Ishikawa (cell line): ENCODE data around the gene CFAP77.

ENCODE experiments used
- CEBPB ChIP-seq: IDR thresholded peaks from 2 replicates; pipeline ENCODE4 v1.6.1; 2012
- CREB1 ChIP-seq: IDR thresholded peaks from 2 replicates; pipeline ENCODE4 v1.6.1; 2012; ENCODE audit warnings: low read depth
- EGR1 ChIP-seq: IDR thresholded peaks from 2 replicates; pipeline ENCODE4 v1.6.1; 2012
- EP300 ChIP-seq: IDR thresholded peaks from 2 replicates; pipeline ENCODE4 v1.6.1; 2012; ENCODE audit warnings: borderline replicate concordance
- FOXM1 ChIP-seq: IDR thresholded peaks from 2 replicates; pipeline ENCODE4 v1.6.1; 2012; ENCODE audit warnings: low read depth, borderline replicate concordance
- NFIC ChIP-seq: IDR thresholded peaks from 2 replicates; pipeline ENCODE4 v1.6.1; 2012
- RAD21 ChIP-seq: IDR thresholded peaks from 2 replicates; pipeline ENCODE4 v1.6.1; 2012; ENCODE audit warnings: low read depth
- TAF1 ChIP-seq: IDR thresholded peaks from 2 replicates; pipeline ENCODE4 v1.6.1; 2012; ENCODE audit warnings: low read depth, mild to moderate bottlenecking
- TCF12 ChIP-seq: IDR thresholded peaks from 2 replicates; pipeline ENCODE4 v1.6.1; 2012; ENCODE audit warnings: low read depth
- TEAD4 ChIP-seq: IDR thresholded peaks from 2 replicates; pipeline ENCODE4 v1.6.1; 2012
- YY1 ChIP-seq: IDR thresholded peaks from 2 replicates; pipeline ENCODE4 v1.6.1; 2012; ENCODE audit warnings: low read depth
- ZBTB7A ChIP-seq: IDR thresholded peaks from 2 replicates; pipeline ENCODE4 v1.6.1; 2012; ENCODE audit warnings: low read depth
- TF ChIP-seq, protein P1 (sequence below): IDR thresholded peaks from 2 replicates; pipeline ENCODE4 v1.6.1; 2012; ENCODE audit warnings: low read depth, mild to moderate bottlenecking
- TF ChIP-seq, protein P2 (sequence below): IDR thresholded peaks from 2 replicates; pipeline ENCODE4 v1.6.1; 2012
- TF ChIP-seq, protein P3 (sequence below): IDR thresholded peaks from 2 replicates; pipeline ENCODE4 v1.6.1; 2012

CFAP77 gene

DNA sequence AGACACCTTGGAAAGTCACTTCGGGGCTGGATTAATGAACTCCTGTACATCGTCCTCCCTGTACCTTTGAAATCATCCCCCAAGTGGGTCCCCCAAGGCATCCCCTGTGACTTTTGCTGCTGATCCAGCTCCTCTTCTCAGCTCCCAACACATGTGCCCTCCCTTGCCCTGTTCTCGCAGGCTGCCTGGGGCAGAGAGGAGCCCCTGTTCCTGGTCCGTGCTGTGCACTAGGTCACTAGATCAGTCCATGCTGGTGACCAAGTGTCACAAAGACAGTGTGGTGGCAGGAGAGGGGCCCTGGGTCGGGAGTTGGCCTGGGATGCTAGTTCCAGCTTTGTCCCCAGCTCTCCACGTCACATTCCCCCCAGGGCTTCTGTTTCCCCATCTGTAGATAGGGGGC lies 93.1 kb downstream of the CFAP77 start:
- no peak for TF ChIP-seq RAD21

DNA sequence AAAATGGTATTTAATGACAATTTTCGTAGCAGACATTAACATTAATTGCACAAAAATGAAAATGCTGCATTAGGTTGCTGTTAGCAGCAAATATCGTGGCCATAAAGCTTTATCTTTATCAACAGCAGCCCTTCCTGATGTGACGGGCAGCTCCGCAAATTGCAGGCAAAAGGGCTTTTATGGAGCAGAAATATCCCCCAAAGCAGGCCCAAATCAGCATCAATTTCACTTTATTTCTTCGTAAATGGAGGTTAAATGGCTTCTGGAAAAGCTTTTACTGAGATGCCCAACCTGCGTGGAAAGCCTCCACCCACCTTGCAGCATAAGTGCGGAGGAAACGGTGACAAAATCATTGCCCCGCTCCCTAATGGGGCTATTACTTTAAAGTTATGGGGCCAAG lies 94.5 kb downstream of the CFAP77 start:
- TF ChIP-seq, protein P1, sequence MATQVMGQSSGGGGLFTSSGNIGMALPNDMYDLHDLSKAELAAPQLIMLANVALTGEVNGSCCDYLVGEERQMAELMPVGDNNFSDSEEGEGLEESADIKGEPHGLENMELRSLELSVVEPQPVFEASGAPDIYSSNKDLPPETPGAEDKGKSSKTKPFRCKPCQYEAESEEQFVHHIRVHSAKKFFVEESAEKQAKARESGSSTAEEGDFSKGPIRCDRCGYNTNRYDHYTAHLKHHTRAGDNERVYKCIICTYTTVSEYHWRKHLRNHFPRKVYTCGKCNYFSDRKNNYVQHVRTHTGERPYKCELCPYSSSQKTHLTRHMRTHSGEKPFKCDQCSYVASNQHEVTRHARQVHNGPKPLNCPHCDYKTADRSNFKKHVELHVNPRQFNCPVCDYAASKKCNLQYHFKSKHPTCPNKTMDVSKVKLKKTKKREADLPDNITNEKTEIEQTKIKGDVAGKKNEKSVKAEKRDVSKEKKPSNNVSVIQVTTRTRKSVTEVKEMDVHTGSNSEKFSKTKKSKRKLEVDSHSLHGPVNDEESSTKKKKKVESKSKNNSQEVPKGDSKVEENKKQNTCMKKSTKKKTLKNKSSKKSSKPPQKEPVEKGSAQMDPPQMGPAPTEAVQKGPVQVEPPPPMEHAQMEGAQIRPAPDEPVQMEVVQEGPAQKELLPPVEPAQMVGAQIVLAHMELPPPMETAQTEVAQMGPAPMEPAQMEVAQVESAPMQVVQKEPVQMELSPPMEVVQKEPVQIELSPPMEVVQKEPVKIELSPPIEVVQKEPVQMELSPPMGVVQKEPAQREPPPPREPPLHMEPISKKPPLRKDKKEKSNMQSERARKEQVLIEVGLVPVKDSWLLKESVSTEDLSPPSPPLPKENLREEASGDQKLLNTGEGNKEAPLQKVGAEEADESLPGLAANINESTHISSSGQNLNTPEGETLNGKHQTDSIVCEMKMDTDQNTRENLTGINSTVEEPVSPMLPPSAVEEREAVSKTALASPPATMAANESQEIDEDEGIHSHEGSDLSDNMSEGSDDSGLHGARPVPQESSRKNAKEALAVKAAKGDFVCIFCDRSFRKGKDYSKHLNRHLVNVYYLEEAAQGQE, result no peak
- TF ChIP-seq RAD21, result no peak
- TF ChIP-seq ZBTB7A, result no peak
- no peak for TF ChIP-seq NFIC
- no peak for TF ChIP-seq TEAD4
- no peak for TF ChIP-seq TCF12
- no peak for TF ChIP-seq CREB1
- no peak for TF ChIP-seq TAF1
- no peak for TF ChIP-seq FOXM1
- no peak for TF ChIP-seq EGR1
- TF ChIP-seq YY1, result no peak
- TF ChIP-seq, protein P2, sequence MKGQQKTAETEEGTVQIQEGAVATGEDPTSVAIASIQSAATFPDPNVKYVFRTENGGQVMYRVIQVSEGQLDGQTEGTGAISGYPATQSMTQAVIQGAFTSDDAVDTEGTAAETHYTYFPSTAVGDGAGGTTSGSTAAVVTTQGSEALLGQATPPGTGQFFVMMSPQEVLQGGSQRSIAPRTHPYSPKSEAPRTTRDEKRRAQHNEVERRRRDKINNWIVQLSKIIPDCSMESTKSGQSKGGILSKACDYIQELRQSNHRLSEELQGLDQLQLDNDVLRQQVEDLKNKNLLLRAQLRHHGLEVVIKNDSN, result no peak
- TF ChIP-seq, protein P3, sequence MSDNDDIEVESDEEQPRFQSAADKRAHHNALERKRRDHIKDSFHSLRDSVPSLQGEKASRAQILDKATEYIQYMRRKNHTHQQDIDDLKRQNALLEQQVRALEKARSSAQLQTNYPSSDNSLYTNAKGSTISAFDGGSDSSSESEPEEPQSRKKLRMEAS, result no peak
- TF ChIP-seq CEBPB, result no peak
- TF ChIP-seq EP300, result no peak

DNA sequence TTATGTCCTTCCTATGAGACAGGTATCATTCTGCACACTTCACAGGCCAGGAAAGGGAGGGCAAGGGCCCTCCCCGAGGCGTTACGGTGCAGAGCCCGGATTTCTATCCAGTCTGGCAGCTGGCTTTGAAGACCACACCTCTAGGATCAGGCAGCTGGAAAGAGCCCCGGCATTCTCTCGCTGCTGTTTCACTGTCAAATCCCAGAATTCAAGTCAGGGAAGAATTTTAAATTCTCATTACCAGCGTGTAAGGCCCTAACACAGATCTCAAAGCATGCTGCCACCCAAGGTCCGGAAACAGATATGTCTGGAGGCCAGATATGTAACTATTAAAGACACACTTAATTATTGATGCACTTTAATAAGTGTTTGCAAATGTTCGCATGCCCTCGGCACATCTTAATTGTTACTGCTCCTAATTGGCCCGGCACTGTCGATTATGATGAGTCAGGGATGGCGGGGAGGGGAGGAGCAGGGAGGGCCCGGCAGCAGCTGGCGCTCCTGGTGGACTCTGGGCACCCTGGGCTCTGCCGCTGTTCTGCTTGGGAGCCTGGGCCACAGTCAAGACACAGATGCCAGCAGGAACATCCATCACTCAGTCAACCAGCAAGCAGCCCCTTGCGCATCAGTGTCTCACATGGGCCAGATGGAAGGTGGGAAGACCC lies 96.1 kb downstream of the CFAP77 start:
- TF ChIP-seq TAF1 (no peak), TCF12 (no peak), TEAD4 (no peak), NFIC (no peak), FOXM1 (no peak), EP300 (no peak), CREB1 (no peak), YY1 (no peak)
- TF ChIP-seq, protein P3, result no peak
- TF ChIP-seq, protein P2, result no peak
- TF ChIP-seq, protein P1, result no peak

DNA sequence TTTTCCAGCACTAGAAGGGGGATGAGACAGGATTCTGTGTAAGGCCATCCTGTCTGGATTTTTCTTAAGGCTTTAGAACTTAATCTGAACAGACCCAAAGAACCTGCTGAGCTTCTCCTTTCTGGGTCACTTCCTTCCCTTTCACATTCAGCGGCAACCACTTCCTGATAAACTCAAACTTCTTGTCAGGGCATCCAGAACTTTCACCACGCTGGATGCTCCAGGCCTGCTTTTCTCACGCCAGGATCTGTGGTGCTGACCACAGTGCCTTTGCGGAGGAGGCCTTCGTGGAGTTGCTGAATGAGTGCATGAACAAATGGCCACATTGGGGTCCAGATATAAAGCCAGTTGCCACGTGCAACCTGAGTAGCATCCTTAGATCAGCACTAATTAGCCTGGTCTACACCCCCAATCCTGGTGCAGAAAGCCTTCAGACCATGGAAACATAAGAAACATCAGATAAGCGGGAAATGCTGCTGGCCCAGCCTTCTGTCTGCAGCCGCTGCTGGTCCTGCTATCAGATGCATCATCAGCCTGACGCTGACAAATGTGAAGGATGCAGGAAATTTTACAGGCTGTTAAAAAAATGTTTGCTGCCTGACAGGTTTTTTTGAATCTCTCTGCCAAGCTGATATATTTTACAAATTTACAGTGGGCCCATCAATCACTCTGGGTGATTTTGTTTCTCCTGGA lies 97.1 kb downstream of the CFAP77 start:
- no peak for TF ChIP-seq RAD21

DNA sequence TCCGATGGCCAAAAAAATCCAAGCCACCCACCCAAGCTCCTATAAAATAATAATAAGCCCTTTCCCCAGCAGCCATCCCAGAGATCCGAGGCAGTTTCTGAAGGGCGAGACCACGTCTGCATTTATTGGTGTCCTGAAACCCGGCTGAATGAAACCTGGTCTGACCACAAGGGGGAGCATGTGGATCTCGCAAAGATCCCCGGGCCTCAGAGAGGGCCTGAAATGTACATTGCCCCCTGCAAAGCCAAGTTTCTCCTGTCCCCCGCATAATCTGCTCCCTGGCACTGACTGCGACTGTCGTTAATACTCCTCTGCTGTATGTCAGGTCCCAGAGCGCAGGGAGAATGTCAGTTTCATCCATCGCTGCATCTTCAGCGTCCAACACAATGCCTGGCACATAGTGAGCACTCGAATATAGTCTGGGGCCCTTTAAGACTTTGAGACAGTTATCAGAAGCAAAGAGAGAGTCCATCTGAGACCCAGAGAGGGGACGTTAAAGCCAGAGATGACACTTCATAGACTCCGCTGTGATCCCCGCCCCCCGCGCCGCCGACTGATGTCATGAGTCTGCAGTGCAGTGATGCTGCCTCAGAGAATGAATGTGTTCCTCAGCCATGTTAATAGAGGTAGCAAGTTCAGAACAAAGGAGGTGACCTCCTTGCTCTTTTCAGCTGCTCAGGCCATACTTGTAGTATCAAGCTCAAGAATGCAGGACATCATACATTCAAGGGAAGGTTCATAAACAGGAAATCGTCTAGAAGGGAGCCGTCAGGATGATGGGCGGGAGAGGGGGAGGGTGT lies 97.9 kb downstream of the CFAP77 start:
- TF ChIP-seq, protein P2, result no peak
- TF ChIP-seq, protein P1, result no peak
- TF ChIP-seq CEBPB, result no peak
- TF ChIP-seq TEAD4, result no peak
- TF ChIP-seq ZBTB7A, result no peak
- no peak for TF ChIP-seq TCF12
- peak; percentile 83 for TF ChIP-seq RAD21
